GM21360 (cell line): ENCODE measurements around the gene OR1D5.
"Not testable (repeated sequence)": the region's sequence is repeated elsewhere in the genome, so short reads cannot be mapped to it uniquely, and the experiment has no call there.

Experiments used
- ATAC-seq: cut with Tn5 transposase; IDR thresholded peaks from one replicate; pipeline ENCODE4 v1.9.1; 2021; ENCODE audit warnings: mild to moderate bottlenecking, moderate library complexity; ENCODE audit not compliant: unreplicated experiment

OR1D5 gene

DNA sequence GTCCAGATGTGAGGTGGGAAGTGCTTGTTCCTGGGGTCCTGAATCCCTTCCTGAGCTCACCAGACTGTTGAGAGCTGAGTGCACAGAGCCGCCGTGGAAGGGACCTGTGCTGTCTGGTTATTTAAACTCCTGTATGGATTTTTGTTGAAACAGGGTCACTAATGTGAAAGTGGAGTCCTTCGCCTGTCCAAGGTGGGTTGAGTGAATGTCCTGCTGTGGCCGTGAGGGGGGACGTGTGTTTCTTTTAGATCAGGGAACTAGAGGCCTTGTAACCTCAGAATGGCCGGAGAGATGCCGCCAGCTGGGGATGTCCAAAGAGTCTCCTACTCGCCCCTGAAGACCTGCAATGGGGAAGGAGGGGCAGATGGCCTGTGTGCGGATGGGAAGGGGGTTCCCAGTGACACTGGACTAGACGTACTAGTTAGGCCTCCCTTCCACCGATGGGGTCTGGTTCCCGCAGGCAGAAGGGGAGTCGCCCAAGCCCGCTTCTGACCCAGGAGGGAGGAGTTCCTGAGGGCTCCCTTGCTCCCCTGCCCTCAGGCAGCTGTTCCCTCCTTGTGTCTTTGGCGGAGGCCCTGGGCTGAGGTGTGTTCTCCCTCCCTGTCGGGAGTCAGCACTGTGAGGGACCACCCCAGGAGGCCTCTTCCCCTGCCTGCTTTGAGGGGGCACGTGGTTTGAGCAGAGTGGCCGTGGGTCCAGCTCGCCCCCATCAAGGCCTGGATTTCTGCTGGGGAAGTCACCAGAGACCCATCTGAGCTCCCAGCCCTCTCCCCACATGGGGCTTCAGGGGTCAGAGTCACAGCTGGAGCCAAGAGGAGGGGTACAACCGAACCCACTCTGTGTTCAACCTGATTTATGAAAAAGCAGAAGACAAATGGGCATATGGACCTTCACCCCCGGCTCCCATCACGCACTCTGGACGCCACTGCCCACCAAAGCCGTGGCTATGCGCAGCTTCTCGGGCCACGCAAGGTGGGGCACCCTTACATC is 30.9 kb downstream of the OR1D5 start:
- no peak for ATAC-seq

DNA sequence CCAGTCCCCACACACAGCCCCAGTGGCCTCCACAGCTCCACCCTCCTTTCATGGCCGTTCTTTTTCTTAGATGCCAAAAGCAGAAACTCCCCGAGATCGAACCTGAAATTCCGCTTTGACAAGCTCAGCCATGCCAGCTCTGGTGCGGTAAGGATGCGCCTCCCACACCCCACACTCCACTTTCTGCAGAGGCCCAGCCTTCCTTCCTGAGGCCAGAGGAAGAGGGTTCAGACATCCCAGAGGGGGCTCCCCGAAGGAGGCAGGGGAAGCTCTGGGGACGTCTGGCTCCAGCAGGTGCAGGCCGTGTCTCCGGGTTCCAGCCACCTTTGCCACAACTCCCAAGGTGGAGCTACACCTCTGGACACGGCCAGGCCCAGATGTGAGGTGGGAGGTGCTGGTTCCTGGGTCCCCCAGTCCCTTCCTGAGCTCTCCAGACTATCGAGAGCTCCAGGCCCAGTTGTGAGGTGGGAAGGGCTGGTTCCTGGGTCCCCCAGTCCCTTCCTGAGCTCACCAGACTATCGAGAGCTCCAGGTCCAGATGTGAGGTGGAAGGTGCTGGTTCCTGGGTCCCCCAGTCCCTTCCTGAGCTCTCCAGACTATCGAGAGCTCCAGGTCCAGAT is 32.4 kb downstream of the OR1D5 start:
- not testable (repeated sequence) for ATAC-seq

GRCh38 chr17:3030096-3030495 is 33.3 kb downstream of the OR1D5 start:
- ATAC-seq = no peak

DNA sequence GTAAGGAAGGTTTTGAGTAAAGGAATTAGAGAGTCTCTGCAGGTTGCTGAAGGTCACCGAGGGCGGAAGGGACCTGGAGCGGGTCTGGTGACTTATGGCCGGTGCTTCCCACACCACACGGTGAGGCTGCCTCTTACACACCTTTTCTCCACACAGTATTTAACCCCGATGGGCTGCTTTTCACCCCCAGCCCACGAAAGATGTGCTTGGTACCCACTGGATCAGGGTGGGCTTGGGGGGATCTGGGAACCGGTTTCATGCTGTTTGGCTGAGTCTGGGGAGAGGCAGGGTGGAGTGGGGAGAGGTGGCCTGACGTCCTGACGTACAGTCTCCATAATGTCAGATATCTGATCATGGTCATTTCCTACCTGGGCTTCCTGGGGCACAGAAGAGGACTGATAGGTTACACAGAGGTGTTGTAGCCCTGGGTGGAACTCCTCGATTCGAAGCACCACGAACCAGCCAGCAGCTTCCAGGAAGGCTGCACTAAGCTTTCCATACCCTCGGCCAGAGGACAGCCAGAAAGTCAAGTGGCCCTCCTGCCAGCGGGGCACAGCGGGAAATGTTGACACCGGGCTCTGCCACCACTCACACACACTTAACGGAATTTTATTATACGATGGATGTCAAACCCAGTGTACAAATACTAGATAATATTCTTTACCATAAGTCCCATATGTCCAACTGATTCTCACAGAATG is 34.0 kb downstream of the OR1D5 start:
- ATAC-seq = no peak

GRCh38 chr17:3027786-3028532 is 35.4 kb downstream of the OR1D5 start:
- no peak for ATAC-seq

GRCh38 chr17:3026856-3027751 is 36.3 kb downstream of the OR1D5 start:
- no peak for ATAC-seq

GRCh38 chr17:3026125-3026855 is 37.1 kb downstream of the OR1D5 start:
- ATAC-seq = no peak

GRCh38 chr17:3025421-3026124 is 37.8 kb downstream of the OR1D5 start:
- ATAC-seq = no peak

- no peak for ATAC-seq
These were observed 39.1 kb downstream of the OR1D5 start for GRCh38 chr17:3024346-3024745.

GRCh38 chr17:3022197-3022596 is 41.2 kb downstream of the OR1D5 start:
- no peak for ATAC-seq

- no peak for ATAC-seq
These were observed 43.0 kb downstream of the OR1D5 start for GRCh38 chr17:3020381-3020780.

GRCh38 chr17:3019761-3020160 is 43.6 kb downstream of the OR1D5 start:
- no peak for ATAC-seq

GRCh38 chr17:3017936-3018335 is 45.5 kb downstream of the OR1D5 start:
- ATAC-seq = no peak

GRCh38 chr17:3015890-3016289 is 47.5 kb downstream of the OR1D5 start:
- no peak for ATAC-seq

GRCh38 chr17:3012926-3013581 is 50.4 kb downstream of the OR1D5 start:
- no peak for ATAC-seq
